NCI-H1930 (cell line): ENCODE measurements around the gene NDUFV1.
"Not testable (repeated sequence)": the region's sequence is repeated elsewhere in the genome, so short reads cannot be mapped to it uniquely, and the experiment has no call there.

Experiments
- DNase-seq, 2 experiments: peaks; one replicate each; lab custom pipeline; 2025; lab: John Stamatoyannopoulos, UW

NDUFV1 gene

GRCh38 chr11:67627812-67628624 is 21.3 kb downstream of the NDUFV1 start:
- no peak for DNase-seq

DNA sequence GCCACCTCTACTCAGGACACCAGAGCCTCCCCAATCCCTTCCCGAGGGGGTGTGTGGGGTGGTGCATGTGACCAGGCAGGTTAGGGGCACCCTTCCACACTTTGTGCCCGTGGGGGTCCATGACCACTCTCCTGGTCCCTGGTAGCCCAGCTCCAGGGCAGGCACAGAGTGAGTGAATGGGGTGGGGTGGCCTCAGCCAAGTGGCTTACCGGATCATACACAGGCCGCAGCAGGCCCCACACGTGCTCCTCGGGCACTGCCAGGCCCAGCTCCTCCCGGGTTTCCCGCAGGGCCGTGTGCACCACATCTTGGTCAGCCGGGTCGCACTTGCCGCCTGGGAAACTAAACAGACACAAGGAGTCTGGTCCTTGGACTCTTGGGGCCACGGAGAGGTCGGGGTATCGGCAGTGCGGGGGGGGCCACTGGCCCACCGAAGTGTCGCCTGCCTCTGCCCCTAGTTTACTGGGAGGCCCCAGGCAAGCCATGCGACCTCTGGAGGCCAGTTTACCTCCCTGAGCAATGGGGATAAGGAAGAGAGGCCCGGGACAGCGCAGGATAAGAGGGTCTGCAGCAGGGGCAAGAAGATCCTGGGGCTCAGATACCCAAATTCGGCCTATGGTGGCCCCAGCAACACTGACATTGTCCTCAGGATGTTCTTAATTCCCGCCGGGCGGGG is 22.1 kb downstream of the NDUFV1 start:
- DNase-seq = no peak

GRCh38 chr11:67629386-67630227 is 22.9 kb downstream of the NDUFV1 start, which contains the start of gene NUDT8:
TSS of gene NUDT8 (minus strand) at chr11:67629937. CDS start at chr11:67629911, 26 bp downstream.
- DNase-seq = peak; percentile 51 to 76

- DNase-seq = peak; percentile 93 to 94
These were observed 23.6 kb downstream of the NDUFV1 start for GRCh38 chr11:67630228-67630942.

DNA sequence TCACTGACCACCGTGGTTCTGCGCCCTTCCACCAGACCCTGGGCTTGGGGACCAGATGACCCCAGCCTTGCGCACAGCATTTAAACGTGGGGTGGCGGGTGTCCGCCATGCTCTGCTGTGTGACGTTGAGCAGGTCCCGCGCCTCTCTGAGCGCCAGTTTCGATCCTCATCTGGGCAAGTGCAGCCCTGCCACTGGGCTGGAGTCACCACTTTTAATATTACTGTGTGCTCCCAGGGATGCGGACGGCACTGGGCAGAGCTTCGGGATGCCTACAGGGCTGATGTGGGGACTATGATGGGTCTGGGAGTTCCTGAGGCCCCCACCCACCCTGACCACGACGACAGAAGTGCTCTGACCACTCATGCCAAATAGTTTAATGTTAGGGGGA is 24.2 kb downstream of the NDUFV1 start:
- no peak for DNase-seq

DNA sequence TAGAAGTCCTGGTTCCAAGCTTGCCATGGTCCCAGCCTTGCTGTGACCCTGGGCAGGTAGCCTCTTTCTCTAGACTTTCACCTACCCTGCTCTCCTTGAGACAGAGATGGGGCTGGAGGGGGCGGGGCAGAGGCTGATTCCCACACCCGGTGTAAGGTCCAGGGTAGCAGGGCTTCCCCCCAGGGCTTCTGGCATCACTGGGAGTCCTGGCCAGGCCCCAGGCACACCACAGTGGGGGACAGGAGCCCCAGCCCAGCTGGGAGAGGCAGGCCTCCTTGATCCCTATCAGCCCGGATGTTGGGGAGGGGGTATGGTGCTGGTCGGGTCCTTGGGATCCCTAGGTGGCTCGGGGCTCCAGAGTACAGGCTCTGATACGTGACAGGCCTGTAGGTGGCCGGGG is 24.7 kb downstream of the NDUFV1 start:
- no peak for DNase-seq

GRCh38 chr11:67631853-67632174 is 25.1 kb downstream of the NDUFV1 start:
- no peak for DNase-seq

GRCh38 chr11:67632175-67632981 is 25.6 kb downstream of the NDUFV1 start:
- DNase-seq = no peak

DNA sequence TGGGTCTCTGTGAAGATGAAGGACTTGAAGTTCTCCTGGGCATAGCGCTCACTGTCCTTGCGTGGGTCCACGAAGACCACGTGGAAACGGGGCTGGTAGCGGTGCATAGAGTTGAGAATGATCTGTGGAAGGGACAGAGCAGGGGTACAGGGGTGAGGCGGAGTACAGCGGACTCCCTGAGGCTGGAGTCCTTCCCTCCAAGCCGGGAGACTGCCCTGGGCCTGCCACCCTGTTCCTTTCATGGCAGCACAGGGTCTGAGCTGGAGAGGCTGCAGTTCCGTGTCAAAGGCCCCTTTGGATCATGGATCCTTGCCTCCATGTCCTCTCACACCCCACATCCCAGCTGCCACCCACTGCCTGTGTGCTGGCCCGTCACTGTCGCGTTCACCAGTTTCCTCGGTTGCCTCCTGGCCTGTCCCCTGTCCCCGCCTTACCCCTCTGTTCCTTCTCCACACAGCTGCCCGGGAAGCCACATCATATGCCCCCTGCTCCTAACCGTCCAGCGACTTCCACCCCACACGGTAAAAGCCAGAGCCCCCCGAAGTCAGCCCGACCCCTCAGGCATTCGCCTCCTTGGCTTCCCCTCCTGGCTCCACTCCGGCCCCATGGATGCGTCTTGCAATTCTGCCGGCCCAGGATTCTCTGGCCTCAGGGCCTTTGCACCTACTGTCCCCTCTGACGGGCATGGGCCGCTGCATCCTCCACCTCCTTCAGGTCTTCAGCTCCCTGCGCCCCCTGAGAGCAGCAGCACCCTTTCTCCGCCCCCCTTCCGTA is 26.4 kb downstream of the NDUFV1 start:
- no peak for DNase-seq

DNA sequence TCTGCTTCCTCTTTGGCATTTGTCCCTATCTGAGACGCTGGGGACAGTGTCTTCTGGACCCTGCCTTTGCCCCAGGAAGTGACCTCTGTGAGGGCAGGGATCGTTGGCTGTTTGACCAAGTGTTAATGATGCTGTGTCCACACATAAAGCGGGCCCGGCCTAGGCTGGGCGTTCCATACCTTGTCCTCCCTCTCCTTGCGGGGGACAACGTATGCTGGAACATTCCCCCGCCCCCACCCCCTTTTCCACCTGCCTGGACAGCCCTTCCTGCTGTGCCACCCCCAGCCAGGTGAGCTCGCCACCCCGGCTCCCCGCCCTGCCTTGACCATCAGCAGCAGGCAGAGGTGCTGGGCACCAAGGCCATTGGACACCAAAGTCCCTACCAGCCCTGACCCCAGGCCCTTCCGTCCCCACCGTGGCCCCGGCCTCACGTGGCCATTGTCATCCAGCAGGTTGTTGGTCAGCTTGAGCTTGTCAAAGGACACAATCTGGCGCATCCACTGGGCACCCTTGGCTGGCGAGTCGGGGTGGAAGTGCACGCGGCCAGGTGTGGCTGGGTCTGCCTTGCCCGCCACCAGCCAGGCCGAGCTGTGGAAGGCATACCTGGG is 27.1 kb downstream of the NDUFV1 start:
- no peak for DNase-seq

DNA sequence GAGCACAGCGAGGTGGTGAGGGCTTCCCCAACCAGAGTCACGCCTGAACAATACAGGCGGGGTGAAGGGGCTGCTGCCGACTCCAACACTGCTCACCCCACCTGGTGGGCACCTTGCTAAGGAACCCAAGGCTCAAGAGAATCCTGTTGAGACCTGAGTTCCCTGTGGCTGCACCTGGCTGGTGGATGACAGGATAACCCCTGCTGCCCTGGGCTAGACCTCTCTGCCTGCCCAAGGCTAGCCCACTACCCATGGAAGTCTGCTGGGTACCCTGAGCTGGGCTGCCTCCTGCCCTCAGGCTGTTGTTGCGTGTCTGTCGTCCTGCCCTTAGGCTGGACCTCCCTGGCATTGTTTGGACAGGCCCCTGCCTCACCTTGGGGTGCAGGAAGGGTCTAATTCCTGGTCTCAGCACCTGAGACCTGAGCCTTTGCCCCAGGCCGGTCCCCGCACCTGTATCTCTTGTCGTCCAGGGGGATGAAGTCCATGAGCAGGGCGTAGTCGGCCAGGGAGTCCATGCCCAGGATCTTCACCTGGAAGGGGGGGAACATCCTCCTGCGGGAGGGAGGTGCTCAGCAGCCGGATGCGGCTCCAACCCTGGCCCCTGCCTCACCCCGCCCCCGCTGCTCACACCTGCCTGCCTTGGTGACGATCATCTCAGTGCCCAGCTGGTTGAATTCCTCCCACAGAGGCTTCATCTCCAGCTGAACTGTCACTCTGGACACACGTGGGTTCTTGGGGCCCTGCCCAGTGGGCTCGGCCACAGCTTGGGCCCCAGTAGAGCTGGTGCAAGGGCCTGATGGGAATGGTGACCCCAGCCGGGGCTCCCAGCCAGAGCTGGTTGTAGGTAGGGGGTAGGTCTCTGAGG is 27.9 kb downstream of the NDUFV1 start:
- DNase-seq = no peak

DNA sequence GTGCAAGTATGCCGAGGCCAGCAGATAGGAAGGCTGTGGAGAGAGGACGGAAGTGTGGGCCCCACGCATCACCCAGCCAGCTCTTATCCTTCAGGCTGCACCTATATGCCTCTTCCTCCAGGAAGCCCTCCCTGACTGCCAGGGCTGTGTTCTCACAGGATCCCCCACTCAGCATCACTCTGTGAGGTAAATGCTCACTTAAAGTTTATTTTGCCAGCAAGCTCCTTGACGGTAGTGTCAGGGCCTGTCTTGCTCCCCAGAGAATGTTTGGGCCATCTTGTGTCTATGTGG is 28.4 kb downstream of the NDUFV1 start:
- DNase-seq = no peak

GRCh38 chr11:67636962-67637361 is 30.2 kb downstream of the NDUFV1 start:
- no peak for DNase-seq

GRCh38 chr11:67637441-67637840 is 30.7 kb downstream of the NDUFV1 start:
- not testable (repeated sequence) for DNase-seq

DNA sequence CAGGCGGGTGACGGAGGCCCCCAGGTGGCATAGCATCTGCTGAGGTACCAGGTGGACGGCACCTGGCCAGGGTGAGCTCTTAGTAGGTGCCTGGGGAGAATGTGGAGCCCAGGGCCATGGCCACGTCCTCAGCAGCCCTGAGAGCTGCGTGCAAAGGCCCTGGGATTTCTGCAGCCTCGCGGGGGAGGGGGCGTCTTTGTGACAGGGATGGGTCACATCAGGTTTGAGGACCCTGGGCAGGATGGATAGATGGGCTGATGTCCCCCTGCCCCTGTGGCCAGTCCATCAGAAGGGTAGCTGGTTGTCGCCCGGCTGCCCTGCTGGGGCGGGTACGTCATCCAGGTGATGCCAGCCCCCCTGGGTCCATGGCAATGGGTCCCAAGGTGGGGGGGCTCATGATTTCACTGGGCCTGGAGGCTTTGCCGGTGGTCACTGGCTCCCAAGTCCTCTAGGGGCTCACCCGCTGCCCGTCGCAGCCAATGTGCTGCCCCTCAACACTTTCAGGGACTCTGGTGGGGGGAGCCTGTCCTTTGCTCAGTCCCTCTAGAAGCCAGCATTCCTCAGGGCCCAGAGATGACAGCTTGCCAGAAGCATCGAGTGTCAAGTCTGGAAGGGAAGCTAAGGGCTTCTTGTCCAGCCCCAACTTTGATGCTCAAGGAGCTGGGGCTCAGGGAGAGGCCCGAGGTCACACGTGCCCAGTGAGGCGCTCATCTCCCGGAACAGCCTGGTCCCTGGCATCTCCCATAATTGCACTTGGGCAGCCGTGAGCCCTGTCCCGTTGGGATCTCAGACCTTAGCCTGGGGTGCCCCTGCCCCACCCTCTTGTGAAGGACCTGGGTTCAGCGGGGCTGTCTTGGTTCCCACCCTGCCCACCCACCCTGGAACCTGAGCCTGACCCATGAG is 32.0 kb downstream of the NDUFV1 start:
- no peak for DNase-seq

DNA sequence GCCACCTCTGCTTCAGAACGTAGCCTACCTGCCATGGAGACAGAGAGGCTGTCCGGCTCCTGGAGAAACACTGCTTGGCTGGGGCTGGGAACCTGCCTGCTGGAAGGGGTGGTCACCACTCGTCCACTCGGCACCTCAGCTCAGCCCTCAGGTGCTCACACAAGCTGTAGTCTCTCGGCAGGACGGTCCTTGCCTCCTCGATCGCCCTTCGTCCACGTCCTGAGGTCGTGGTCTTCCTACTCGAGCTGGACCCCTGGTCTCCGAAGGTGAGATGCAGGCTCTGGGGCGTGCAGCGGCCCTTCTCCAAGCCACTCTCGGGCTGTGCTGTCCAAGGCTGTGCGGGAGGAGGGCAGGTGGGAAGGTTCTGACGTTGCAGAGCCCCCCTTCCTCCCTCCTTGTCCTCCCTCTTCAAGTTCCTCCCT is 32.7 kb downstream of the NDUFV1 start, which contains the start of gene TBX10:
Gene TBX10 (minus strand): TSS at position 326 of the 422 bp plus-strand sequence. CDS start 291 bp downstream, at position 35.
- DNase-seq = no peak

DNA sequence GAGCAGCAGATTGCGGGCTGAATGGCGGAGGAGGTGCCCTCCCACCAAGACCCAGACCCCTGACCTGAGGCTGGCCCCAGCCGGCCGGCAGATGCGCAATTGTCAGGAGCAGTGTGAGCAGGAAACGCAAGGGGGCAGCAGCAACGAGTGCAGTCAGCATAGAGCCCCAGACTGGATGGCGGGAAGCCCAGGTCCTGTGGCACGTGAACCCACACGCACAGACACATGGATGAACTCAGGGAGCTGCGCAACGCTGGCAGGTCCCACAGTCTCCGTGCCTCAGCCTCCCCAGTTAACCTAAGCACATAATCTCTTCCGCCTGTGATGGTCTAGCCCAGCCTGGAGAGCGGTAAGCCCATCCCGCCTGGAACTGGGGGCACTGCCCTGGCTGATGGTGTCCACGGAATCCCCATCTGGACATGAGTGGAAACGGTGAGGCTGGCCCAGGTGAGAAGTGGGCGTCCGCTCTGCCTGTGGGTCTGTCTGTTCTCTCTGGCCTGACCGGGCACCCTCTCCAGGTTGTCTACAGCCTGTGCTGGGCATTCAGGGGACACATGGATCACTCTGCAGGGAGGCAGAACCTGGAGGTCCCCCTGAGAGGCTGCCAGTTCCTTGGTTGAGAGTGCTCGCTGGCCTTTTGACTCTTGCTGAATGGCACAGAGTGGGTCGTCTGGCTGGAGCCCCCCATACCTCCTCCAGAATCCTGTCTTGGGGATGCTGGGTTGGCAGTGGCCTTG is 33.5 kb downstream of the NDUFV1 start:
- peak in 1 of 2 experiments; percentile 31 for DNase-seq
